ENCODE results near the gene GAD1. TPM values are rescaled to one million over a fixed set of nuclear protein-coding genes. Genes with fewer than 3 reads are reported as not detected.
A peak's percentile ranks its signal among the peaks of the same experiment; 100 is the strongest.

The GAD1 gene
- total and polyA plus RNA-seq, 2 experiments from 2014 or later = 0.49 to 2.6 TPM

DNA sequence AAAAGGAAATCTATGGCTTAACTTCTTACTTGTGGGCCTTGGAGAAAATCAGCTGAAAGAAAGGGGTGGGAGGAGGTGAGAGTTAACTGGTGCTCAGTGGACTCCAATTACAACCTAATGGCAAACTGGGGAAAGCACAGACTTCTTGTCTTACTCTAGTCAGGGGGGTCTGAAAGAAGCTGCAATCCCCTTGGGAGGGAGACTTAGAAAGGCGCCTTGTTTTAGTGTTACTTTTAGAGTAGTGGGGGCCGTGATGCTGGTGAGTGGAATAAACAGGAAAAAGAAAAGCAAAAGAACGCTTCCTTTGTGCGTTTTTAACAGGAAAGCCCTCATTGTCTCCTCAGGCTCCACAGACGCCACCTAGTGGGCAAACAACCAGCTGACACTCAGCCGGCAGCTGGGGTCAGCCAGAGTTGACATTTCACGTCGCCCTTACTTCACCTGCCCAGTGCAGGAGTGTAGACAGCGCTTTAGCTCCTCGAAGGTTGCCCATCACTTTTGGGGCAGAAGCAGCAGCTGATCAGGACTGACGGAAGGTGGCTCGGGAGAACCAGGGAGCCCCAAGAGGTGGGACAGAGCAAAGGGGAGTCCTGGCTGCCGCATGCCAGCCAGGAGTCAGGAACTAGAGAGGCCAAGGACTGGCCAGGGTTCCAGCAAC lies 56.5 kb downstream of the GAD1 start:
- in situ Hi-C loops (cut with MboI) = no loop called here
- Histone ChIP-seq H3K4me1 (ENCODE audit: insufficient read depth) (peaks cover 4% of the 10 kb centered on the region; the same call in 1 of the 2 replicates), H3K4me2 (ENCODE audit: unreplicated experiment) (peak overlapping the region; percentile 97), H3K4me3 (peak overlapping the region; percentile 65), H4K20me1 (ENCODE audit: insufficient read depth) (no peaks in the 10 kb centered on the region), H3K27me3 (replicated peaks; ENCODE audit: insufficient read depth) (no peaks in the 10 kb centered on the region; the same call in 1 of the 2 replicates), H3F3A (ENCODE audit: insufficient read depth) (0 out of 2 replicates have a peak, but pooled peaks cover 4% of the 10 kb centered on the region), H3K79me2 (ENCODE audit: insufficient read depth) (no peaks in the 10 kb centered on the region), H3K9ac (peak overlapping the region; percentile 37; the same call in 1 of the 2 replicates), H3K36me3 (ENCODE audit: low read depth) (no peaks in the 10 kb centered on the region), H2AFZ (peak overlapping the region; percentile 94), H3K27ac (no peak overlapping the region), H3K9me3 (ENCODE audit: low read depth) (no peaks in the 10 kb centered on the region), H3K9me2 (ENCODE audit: insufficient read depth) (no peaks in the 10 kb centered on the region)
- TF ChIP-seq EZH2phosphoT487 (IDR thresholded peaks at IDR 0.05; ENCODE audit: insufficient read depth, low read depth) = no peak
- no peak for TF ChIP-seq EZH2 (IDR thresholded peaks at IDR 0.05; ENCODE audit: insufficient read depth, poor library complexity, severe bottlenecking)
- DNase-seq = peak; percentile 79
- WGBS, 2 experiments (ENCODE audit: low coverage in 1 of 2, low lambda C conversion rate in 2 of 2, missing lambda C conversion rate in 2 of 2) = 14 to 15% methylated on average over 13 of the region's 13 CpGs

DNA sequence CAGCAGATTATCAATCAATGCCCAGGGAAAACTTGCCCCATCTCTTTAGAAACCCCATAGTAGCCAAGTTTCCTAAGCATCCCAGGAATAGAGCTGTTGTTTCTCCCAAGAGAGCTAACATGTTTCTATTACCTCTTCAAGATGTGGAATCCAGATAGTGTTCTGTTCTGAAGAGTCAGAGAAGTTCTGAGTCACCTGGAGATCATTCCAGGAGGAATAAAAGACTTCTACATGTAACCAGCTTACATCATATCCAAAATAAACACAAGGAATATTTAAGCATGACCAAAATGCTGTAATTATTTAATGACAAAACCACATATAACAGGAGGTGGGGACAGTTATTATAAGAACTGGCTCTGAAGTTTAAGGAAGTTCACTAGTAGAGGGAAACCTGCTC lies 61.4 kb downstream of the GAD1 start:
- Histone ChIP-seq H3K79me2 (ENCODE audit: insufficient read depth) (no peaks in the 10 kb centered on the region), H3K4me2 (ENCODE audit: unreplicated experiment) (no peak overlapping the region), H3K27me3 (replicated peaks; ENCODE audit: insufficient read depth) (peaks cover 16% of the 10 kb centered on the region), H3K9me3 (ENCODE audit: low read depth) (no peaks in the 10 kb centered on the region), H3K9me2 (ENCODE audit: insufficient read depth) (no peaks in the 10 kb centered on the region), H3K27ac (no peak overlapping the region), H3K4me1 (ENCODE audit: insufficient read depth) (peaks cover 6% of the 10 kb centered on the region; the same call in 1 of the 2 replicates), H4K20me1 (ENCODE audit: insufficient read depth) (no peaks in the 10 kb centered on the region), H2AFZ (no peak overlapping the region), H3K36me3 (ENCODE audit: low read depth) (no peaks in the 10 kb centered on the region), H3K4me3 (no peak overlapping the region), H3K9ac (no peak overlapping the region), H3F3A (ENCODE audit: insufficient read depth) (0 out of 2 replicates have a peak, but pooled peaks cover 8% of the 10 kb centered on the region)
- in situ Hi-C loops (cut with MboI) = no loop called here
- no peak for TF ChIP-seq EZH2phosphoT487 (IDR thresholded peaks at IDR 0.05; ENCODE audit: insufficient read depth, low read depth)
- no peak for TF ChIP-seq EZH2 (IDR thresholded peaks at IDR 0.05; ENCODE audit: insufficient read depth, poor library complexity, severe bottlenecking)
- peak; percentile 62 for DNase-seq

DNA sequence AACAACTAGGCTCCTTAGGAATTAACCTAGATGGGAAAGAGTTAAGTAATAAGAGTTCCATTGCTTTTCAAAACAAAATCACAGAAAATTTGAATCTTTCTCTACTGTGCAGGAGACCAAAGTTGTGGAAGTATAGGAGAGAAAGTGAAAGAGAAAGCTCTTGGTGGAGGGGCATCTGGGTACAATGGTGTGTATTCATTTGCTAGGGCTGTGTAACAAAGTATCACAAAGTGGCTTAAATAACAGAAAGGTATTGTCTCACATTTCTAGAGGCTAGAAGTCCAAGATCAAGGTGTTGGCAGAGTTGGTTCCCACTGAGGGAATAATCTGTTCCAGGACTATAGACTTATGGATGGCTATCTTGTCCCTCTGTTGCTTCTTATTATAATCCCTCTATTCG lies 61.8 kb downstream of the GAD1 start:
- no peak overlapping the region for H3K27ac ChIP-seq
- peaks cover 6% of the 10 kb centered on the region; the same call in 1 of the 2 replicates for H3K4me1 ChIP-seq (ENCODE audit: insufficient read depth)
- H3F3A ChIP-seq (ENCODE audit: insufficient read depth) = 0 out of 2 replicates have a peak, but pooled peaks cover 8% of the 10 kb centered on the region
- no peak overlapping the region for H3K9ac ChIP-seq
- no peak overlapping the region for H3K4me2 ChIP-seq (ENCODE audit: unreplicated experiment)
- H3K4me3 ChIP-seq = no peak overlapping the region
- H3K9me2 ChIP-seq (ENCODE audit: insufficient read depth) = no peaks in the 10 kb centered on the region
- no peaks in the 10 kb centered on the region for H3K36me3 ChIP-seq (ENCODE audit: low read depth)
- H4K20me1 ChIP-seq (ENCODE audit: insufficient read depth) = no peaks in the 10 kb centered on the region
- H3K9me3 ChIP-seq (ENCODE audit: low read depth) = no peaks in the 10 kb centered on the region
- no peak for DNase-seq
- TF ChIP-seq EZH2phosphoT487 (IDR thresholded peaks at IDR 0.05; ENCODE audit: insufficient read depth, low read depth) = no peak
- no peak for TF ChIP-seq EZH2 (IDR thresholded peaks at IDR 0.05; ENCODE audit: insufficient read depth, poor library complexity, severe bottlenecking)
- H2AFZ ChIP-seq = no peak overlapping the region
- in situ Hi-C loops (cut with MboI) = no loop called here
- H3K27me3 ChIP-seq (replicated peaks; ENCODE audit: insufficient read depth) = peaks cover 16% of the 10 kb centered on the region
- no peaks in the 10 kb centered on the region for H3K79me2 ChIP-seq (ENCODE audit: insufficient read depth)
- 52 to 80% methylated on average over 1 of the region's 1 CpG for WGBS, 2 experiments (ENCODE audit: low coverage in 1 of 2, low lambda C conversion rate in 2 of 2, missing lambda C conversion rate in 2 of 2)

DNA sequence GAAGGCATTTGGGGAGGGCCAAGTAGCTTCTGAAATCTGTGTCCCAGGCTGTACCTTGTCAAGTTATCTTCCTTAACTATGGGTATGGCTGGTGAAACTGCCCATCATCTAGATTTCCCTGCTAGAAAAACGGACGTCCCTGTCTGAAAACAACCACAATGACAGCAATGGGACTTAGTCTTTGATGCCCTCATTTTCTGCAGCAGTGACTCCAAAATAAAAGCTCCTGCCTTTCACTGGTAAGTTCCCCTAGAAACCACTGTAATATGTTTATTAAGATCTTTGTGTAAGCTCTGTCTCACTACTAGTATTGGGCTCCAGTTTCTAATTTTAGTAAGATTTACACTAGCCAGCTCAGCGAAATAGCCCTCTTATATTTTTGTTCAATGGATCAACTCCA lies 65.2 kb downstream of the GAD1 start:
- Histone ChIP-seq H3K4me3 (no peak overlapping the region), H3K9me3 (ENCODE audit: low read depth) (no peaks in the 10 kb centered on the region), H3F3A (ENCODE audit: insufficient read depth) (peaks cover 22% of the 10 kb centered on the region), H3K4me2 (ENCODE audit: unreplicated experiment) (no peak overlapping the region), H3K36me3 (ENCODE audit: low read depth) (no peaks in the 10 kb centered on the region), H4K20me1 (ENCODE audit: insufficient read depth) (no peaks in the 10 kb centered on the region), H3K9ac (no peak overlapping the region), H3K4me1 (ENCODE audit: insufficient read depth) (peaks cover 26% of the 10 kb centered on the region), H3K9me2 (ENCODE audit: insufficient read depth) (no peaks in the 10 kb centered on the region), H3K27me3 (replicated peaks; ENCODE audit: insufficient read depth) (peaks cover 16% of the 10 kb centered on the region), H3K27ac (no peak overlapping the region), H3K79me2 (ENCODE audit: insufficient read depth) (no peaks in the 10 kb centered on the region), H2AFZ (no peak overlapping the region)
- TF ChIP-seq EZH2phosphoT487 (IDR thresholded peaks at IDR 0.05; ENCODE audit: insufficient read depth, low read depth) (no peak), EZH2 (IDR thresholded peaks at IDR 0.05; ENCODE audit: insufficient read depth, poor library complexity, severe bottlenecking) (no peak)
- no peak for DNase-seq
- WGBS, 2 experiments (ENCODE audit: low coverage in 1 of 2, low lambda C conversion rate in 2 of 2, missing lambda C conversion rate in 2 of 2) = 20 to 24% methylated on average over 3 of the region's 3 CpGs
- in situ Hi-C loops (cut with MboI) = no loop called here
